LoVo (cell line): ENCODE data around the gene KMT2A.
A peak's percentile ranks its signal among the peaks of the same experiment; 100 is the strongest.

Experiments used
- DNase-seq: peaks from one replicate; pipeline ENCODE4 v3.0.0-alpha.2; 2016; ENCODE audit warnings: low spot score

Gene KMT2A

DNA sequence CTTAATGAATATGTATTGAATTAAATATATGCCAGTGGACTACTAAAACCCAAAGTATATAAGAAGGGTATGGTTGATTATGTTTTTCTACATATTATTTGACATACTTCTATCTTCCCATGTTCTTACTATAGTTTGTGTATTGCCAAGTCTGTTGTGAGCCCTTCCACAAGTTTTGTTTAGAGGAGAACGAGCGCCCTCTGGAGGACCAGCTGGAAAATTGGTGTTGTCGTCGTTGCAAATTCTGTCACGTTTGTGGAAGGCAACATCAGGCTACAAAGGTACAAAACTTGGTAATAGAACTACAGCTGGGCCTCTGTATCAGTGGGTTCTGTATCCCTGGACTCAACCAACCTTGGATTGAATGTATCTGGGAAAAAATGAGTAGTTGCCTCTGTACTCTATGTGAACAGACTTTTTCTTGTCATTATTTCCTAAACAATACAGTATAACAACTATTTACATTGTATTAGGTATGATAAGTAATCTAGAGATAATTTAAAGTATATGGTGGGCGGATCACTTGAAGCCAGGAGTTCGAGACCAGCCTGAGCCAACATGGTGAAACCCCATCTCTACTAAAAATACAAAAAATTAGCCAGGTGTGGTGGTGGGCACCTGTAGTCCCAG is 52.3 kb downstream of the KMT2A start:
- peak; percentile 75 for DNase-seq

DNA sequence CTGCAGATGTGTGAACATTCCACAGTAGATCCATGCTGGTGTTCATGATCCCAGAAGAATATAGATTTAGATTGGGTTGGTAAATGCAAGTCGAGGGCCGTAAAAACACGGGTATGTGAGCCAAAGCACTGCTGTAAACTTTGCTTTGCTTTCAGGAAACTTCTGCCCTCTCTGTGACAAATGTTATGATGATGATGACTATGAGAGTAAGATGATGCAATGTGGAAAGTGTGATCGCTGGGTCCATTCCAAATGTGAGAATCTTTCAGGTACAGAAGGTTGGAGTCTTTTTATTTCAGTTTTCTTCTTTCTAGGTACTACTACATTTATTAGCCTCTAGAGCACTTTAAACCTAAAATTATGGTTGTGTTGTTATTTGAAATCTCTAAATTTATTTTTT is 54.7 kb downstream of the KMT2A start:
- DNase-seq, result no peak

DNA sequence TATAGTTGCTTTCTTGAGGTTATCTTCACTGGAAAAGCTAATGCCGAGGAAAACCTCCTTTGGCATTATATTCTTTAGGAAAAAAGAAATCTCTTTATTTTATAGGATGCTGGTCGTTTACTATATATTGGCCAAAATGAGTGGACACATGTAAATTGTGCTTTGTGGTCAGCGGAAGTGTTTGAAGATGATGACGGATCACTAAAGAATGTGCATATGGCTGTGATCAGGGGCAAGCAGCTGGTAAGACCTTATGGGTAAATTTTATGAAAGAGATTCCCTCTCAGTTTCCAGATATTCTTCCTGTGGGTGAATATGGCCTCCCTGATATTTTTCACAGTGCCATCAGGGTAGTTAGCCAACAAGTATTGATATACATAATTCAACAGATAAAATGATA is 61.5 kb downstream of the KMT2A start:
- no peak for DNase-seq

DNA sequence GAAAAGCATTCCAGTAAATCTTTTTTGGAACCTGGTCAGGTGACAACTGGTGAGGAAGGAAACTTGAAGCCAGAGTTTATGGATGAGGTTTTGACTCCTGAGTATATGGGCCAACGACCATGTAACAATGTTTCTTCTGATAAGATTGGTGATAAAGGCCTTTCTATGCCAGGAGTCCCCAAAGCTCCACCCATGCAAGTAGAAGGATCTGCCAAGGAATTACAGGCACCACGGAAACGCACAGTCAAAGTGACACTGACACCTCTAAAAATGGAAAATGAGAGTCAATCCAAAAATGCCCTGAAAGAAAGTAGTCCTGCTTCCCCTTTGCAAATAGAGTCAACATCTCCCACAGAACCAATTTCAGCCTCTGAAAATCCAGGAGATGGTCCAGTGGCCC is 66.9 kb downstream of the KMT2A start:
- no peak for DNase-seq

DNA sequence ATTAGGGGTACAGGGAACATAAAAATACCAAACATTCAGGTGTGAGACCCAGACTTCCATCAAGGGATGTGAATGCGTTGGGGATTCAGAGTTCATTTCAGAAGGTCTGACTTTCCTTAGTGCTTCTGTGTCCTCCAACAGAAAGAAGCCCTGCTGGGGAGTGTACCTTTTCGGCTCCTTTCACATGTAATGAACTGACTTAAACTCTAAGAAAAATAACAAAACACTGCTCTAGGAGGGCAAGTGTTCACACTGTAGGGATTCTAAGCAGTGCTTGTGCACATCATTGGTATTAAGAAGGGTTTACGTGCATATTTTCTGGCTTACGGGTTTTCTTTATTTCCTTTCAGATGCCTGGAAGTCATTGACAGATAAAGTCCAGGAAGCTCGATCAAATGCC is 75.3 kb downstream of the KMT2A start:
- no peak for DNase-seq

DNA sequence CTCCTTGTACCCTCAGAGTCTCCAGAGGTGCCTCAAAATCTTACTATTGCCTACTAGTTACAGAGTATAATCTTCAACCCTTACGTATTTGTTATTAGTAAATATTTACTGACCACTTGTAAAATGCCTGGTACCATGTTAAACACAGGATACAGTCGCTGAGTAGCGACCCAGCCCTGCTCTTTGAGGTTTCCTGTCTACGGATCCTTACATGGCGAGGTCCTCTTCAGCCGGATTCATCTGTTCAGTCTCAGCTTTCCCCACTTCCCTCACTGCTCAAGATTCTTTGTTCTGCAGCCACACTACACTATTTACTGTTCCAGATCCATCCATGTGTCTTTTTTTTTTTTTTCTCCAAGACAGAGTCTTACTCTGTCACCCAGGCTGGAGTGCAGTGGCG is 77.8 kb downstream of the KMT2A start:
- DNase-seq, result no peak

DNA sequence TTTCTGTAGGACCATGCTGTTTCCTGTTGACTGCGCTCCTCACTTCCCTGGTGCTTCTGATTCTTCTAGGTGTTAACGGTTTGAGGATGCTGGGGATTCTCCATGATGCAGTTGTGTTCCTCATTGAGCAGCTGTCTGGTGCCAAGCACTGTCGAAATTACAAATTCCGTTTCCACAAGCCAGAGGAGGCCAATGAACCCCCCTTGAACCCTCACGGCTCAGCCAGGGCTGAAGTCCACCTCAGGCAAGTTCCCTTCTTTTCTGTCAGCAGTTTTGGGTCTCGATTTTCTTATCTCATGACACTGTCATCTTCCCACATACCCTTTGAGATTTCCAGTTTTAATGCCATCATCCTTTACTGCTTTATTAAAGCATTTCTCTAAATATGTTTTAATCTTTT is 83.3 kb downstream of the KMT2A start:
- no peak for DNase-seq

DNA sequence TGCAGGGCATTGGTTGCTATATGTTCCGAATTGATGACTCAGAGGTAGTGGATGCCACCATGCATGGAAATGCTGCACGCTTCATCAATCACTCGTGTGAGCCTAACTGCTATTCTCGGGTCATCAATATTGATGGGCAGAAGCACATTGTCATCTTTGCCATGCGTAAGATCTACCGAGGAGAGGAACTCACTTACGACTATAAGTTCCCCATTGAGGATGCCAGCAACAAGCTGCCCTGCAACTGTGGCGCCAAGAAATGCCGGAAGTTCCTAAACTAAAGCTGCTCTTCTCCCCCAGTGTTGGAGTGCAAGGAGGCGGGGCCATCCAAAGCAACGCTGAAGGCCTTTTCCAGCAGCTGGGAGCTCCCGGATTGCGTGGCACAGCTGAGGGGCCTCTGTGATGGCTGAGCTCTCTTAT is 85.6 kb downstream of the KMT2A start:
- DNase-seq, result no peak

DNA sequence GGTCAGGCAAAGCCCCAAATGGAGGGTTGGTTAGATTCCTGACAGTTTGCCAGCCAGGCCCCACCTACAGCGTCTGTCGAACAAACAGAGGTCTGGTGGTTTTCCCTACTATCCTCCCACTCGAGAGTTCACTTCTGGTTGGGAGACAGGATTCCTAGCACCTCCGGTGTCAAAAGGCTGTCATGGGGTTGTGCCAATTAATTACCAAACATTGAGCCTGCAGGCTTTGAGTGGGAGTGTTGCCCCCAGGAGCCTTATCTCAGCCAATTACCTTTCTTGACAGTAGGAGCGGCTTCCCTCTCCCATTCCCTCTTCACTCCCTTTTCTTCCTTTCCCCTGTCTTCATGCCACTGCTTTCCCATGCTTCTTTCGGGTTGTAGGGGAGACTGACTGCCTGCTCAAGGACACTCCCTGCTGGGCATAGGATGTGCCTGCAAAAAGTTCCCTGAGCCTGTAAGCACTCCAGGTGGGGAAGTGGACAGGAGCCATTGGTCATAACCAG is 86.3 kb downstream of the KMT2A start:
- DNase-seq, result no peak

DNA sequence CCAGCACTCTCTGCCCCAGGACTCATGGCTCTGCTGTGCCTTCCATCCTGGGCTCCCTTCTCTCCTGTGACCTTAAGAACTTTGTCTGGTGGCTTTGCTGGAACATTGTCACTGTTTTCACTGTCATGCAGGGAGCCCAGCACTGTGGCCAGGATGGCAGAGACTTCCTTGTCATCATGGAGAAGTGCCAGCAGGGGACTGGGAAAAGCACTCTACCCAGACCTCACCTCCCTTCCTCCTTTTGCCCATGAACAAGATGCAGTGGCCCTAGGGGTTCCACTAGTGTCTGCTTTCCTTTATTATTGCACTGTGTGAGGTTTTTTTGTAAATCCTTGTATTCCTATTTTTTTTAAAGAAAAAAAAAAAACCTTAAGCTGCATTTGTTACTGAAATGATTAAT is 88.1 kb downstream of the KMT2A start:
- DNase-seq, result no peak

DNA sequence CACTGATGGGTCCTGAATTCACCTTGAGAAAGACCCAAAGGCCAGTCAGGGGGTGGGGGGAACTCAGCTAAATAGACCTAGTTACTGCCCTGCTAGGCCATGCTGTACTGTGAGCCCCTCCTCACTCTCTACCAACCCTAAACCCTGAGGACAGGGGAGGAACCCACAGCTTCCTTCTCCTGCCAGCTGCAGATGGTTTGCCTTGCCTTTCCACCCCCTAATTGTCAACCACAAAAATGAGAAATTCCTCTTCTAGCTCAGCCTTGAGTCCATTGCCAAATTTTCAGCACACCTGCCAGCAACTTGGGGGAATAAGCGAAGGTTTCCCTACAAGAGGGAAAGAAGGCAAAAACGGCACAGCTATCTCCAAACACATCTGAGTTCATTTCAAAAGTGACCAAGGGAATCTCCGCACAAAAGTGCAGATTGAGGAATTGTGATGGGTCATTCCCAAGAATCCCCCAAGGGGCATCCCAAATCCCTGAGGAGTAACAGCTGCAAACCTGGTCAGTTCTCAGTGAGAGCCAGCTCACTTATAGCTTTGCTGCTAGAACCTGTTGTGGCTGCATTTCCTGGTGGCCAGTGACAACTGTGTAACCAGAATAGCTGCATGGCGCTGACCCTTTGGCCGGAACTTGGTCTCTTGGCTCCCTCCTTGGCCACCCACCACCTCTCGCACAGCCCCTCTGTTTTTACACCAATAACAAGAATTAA is 88.6 kb downstream of the KMT2A start:
- no peak for DNase-seq

DNA sequence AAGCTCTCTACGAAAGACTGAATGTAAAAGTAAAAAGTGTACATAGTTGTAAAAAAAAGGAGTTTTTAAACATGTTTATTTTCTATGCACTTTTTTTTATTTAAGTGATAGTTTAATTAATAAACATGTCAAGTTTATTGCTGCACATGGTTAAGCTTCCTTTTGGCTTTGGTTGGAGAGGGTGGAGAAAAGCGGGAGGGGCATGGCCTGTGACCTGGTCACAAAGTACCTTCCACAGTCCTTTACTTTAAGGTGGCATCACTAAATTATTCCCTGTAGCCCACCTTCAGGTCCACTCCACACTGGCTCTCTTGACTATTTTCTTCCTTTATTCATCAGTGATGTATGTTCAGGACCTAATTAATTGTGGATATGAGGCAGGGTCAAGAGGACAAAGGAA is 90.4 kb downstream of the KMT2A start:
- DNase-seq, result no peak

DNA sequence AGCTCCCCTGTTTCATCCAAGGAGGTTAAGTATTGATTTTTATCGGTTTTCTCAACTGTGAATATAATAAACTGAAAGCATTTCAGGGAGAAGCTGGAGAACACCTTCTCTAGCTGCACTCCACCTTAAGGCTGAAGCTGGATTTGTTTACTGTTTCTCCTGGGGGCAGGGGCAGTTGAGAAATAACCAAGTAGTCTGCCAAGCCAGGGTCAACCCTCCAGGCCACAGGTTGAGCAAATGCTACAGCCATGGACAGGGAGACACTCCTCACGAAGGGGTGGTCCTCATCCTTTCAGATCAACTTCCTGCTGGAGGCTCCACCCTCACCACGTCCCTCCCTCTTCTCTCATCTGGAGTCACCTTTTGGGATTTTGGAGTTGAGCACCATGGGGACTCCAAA is 90.8 kb downstream of the KMT2A start, which contains the start of gene TTC36:
TSS of gene TTC36 (plus strand) at position 366 of the 400 bp plus-strand sequence. CDS start at position 387, 21 bp downstream.
- no peak for DNase-seq

DNA sequence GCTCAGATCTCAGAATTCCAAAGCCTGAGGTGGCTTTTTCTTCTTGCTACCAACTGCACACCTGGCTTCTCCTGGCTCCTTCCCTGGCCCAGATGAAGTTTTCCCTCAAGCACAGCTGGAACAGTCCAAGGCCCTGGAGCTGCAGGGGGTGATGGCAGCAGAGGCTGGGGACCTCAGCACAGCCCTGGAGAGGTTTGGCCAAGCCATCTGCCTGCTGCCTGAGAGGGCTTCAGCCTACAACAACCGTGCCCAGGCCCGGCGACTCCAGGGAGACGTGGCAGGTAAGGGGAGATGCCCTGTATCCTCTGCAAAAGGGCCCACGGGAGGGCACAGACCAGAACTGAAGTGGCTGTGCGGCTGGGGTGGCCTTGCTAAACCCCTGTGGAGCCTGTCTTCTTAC is 92.2 kb downstream of the KMT2A start:
- DNase-seq, result no peak

DNA sequence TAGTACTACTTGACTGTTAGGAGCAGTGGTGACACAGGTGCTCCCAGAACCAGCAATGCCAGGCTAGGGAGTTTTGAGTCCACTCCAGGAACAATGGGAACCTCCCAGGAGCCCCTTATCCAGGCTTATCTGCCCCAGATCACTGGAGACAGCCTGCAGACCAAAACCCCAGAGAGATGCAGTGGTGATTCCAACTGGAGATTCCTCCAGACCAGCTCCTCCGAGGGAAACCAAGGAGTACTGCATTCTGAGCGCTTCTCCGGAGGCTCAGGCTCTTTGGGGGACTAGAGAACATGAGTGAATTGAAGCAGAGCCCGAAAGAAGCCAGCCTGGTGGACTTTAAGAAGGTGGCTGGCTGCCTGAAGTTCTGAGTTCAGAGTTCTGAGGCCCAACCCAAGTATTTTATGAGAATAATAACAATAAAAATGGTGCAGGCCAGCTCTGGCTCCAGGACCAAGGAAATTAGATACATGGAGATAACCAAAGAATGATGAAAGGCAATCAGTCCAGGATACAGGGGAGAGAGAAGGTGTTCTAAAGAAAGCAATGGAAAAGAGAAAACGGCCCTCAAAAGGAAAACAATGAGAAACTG is 93.4 kb downstream of the KMT2A start:
- no peak for DNase-seq

DNA sequence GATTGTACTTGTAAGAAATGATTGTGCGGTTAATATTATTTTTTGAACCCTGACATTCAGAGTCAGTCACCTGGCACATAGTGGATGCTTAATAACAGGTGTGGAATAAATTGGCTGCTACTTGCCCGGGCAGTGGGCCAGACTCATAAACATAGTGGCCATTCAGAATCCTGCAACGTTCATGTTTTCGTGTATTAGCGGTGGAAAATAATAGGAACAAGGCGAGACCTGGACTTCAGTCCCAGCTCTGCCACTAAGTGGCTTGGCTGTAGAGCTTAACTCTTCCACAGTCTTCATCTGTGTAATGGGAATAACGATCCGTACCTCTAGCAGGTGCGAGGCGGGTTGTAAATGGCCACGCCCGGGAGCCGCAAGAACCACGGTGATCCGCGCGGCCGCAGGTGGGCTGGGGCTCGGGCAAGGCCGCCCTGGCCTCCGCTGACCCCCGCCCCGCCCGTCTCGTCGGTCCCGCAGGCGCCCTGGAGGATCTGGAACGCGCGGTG is 93.9 kb downstream of the KMT2A start:
- peak; percentile 31 for DNase-seq

DNA sequence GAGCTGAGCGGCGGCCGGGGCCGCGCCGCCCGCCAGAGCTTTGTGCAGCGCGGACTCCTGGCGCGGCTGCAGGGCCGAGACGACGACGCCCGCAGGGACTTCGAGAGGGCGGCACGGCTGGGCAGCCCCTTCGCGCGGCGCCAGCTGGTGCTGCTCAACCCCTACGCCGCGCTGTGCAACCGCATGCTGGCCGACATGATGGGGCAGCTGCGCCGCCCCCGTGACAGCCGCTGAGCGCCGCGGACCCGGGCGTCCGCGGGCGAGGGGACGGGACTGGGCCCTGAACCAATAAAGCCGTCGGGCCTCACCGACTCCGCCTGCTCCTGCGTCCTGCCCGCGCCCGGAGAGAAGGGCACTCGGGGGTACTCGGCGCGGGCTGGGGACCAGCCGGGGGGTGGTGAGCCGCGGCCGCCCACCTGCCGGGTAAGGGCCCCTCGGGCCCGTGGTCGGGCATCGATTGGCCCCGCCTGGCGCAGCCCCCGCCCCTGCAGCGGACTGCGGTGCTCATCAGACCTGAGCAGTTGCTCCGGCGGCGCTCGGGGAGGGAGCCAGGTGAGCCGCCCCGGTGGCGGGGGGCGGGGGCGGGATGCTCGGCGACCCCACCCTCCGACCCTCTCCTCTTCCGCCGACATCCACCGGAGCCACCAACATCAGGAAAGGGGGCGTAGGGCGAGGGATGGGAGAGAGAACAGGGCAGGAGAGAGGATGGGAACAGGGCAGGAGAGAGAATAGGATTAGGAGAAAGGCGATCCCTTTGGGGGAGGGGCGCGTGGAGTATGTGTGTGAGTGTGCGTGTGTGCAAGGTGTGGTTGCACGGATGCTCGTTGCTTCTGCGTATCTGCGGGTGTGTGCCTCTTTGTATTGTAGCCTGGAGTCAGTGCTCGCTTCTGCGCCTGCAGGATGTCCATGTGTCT is 94.6 kb downstream of the KMT2A start, which contains the start of gene TMEM25:
TSS of gene TMEM25 (plus strand) at position 510 of the 914 bp plus-strand sequence. CDS start 610 bp downstream, outside the sequence.
- no peak for DNase-seq

DNA sequence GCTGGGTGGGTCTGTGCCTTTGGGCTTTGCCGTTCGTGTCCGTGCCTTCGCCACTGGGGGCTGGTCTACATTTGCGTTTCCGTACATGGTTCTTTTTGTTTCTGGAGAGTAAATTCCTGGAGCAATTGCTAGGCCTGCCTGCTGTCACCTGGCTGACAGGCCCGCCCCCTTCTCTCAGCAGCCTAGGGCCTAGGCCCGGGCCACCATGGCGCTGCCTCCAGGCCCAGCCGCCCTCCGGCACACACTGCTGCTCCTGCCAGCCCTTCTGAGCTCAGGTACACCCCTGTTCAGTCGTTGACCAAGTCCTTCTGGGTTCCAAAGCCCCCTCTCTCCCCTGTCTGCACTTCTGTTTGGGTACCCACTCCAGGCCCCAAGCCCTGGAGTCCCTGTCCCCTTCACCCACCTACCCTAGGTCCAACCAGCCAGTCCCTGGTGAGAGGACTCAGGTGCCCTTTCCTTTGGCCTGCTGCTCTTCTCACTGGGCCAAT is 95.3 kb downstream of the KMT2A start:
- DNase-seq, result no peak

DNA sequence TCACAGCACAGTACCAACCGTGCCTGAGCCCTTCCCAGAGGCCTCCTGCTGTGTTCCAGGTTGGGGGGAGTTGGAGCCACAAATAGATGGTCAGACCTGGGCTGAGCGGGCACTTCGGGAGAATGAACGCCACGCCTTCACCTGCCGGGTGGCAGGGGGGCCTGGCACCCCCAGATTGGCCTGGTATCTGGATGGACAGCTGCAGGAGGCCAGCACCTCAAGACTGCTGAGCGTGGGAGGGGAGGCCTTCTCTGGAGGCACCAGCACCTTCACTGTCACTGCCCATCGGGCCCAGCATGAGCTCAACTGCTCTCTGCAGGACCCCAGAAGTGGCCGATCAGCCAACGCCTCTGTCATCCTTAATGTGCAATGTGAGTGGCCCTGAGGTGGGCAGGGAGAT is 95.8 kb downstream of the KMT2A start:
- DNase-seq, result no peak

DNA sequence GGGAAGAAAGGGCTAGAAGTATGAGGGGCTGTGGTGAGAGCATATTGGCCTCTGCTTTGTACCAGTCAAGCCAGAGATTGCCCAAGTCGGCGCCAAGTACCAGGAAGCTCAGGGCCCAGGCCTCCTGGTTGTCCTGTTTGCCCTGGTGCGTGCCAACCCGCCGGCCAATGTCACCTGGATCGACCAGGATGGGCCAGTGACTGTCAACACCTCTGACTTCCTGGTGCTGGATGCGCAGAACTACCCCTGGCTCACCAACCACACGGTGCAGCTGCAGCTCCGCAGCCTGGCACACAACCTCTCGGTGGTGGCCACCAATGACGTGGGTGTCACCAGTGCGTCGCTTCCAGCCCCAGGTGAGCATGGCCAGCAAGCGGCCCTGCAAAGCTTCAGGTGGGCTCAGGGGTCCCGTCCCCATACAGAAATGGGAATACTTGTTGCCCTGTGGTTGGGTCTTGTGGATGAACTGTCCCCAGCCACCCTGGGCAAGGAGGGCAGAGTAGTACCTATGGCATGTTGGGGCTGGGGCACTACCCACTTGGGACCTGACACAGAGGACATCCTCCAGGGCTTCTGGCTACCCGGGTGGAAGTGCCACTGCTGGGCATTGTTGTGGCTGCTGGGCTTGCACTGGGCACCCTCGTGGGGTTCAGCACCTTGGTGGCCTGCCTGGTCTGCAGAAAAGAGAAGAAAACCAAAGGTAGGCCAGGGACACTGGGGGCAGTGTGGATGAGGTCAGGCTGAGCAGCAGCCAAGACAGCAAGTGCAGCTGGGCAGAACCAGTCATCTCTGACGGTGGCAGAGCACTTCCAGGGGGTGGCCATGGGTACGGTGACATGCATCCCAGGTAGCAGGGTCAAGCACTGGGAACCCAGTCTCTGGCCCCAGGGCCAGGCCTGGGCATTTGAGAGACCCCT is 96.8 kb downstream of the KMT2A start:
- no peak for DNase-seq
